ENCODE measurements around the gene PRKAG1.

The PRKAG1 gene

GRCh38 chr12:49017891-49018260 lies 700 bp downstream of the PRKAG1 start:
- Histone ChIP-seq H3K4me1 (ENCODE audit: insufficient read depth, low read length) (peaks cover 30% of the 10 kb centered on the region), H3K27ac (ENCODE audit: low read length) (peak overlapping the region; percentile 82), H3K4me2 (ENCODE audit: insufficient read depth, low read length) (peak overlapping the region; percentile 91), H3K4me3 (ENCODE audit: low read depth in 1 of 2, low read length in 2 of 2) (peak overlapping the region; percentile 36 to 66), H2AFZ (ENCODE audit: low read depth, low read length) (peak overlapping the region; percentile 85), H3K9me3 (ENCODE audit: insufficient read depth, low read length, severe bottlenecking) (no peaks in the 10 kb centered on the region), H3K79me2 (ENCODE audit: insufficient read depth, low read length) (peaks cover 38% of the 10 kb centered on the region), H4K20me1 (ENCODE audit: insufficient read depth, low read length) (no peaks in the 10 kb centered on the region), H3K36me3 (ENCODE audit: insufficient read depth, low read length) (peaks cover 30% of the 10 kb centered on the region), H3K9ac (ENCODE audit: low read depth, low read length) (peak overlapping the region; percentile 70), H3K27me3 (ENCODE audit: insufficient read depth, low read length, poor library complexity) (no peaks in the 10 kb centered on the region)
- TF ChIP-seq EZH2 (IDR thresholded peaks at IDR 0.05; ENCODE audit: borderline replicate concordance, low read depth, low read length, severe bottlenecking) (no peak), CTCF (IDR thresholded peaks at IDR 0.05; ENCODE audit: borderline replicate concordance, extremely low read depth, low read length, poor library complexity, severe bottlenecking) (no peak)
- ATAC-seq (ENCODE audit: insufficient read depth, low read depth) = peak; percentile 9; the same call in 2 of the 3 replicates
- peak; percentile 47 for DNase-seq

GRCh38 chr12:49015196-49015595 lies 3.4 kb downstream of the PRKAG1 start:
- Histone ChIP-seq H2AFZ (ENCODE audit: low read depth, low read length) (no peak overlapping the region), H3K4me3 (ENCODE audit: low read depth in 1 of 2, low read length in 2 of 2) (no peak overlapping the region), H3K9me3 (ENCODE audit: insufficient read depth, low read length, severe bottlenecking) (no peaks in the 10 kb centered on the region), H3K79me2 (ENCODE audit: insufficient read depth, low read length) (peaks cover 38% of the 10 kb centered on the region), H3K27me3 (ENCODE audit: insufficient read depth, low read length, poor library complexity) (no peaks in the 10 kb centered on the region), H4K20me1 (ENCODE audit: insufficient read depth, low read length) (no peaks in the 10 kb centered on the region), H3K36me3 (ENCODE audit: insufficient read depth, low read length) (peaks cover 24% of the 10 kb centered on the region), H3K4me1 (ENCODE audit: insufficient read depth, low read length) (peaks cover 27% of the 10 kb centered on the region), H3K27ac (ENCODE audit: low read length) (no peak overlapping the region), H3K4me2 (ENCODE audit: insufficient read depth, low read length) (no peak overlapping the region), H3K9ac (ENCODE audit: low read depth, low read length) (no peak overlapping the region)
- no peak for TF ChIP-seq CTCF (IDR thresholded peaks at IDR 0.05; ENCODE audit: borderline replicate concordance, extremely low read depth, low read length, poor library complexity, severe bottlenecking)
- TF ChIP-seq EZH2 (IDR thresholded peaks at IDR 0.05; ENCODE audit: borderline replicate concordance, low read depth, low read length, severe bottlenecking) = no peak
- DNase-seq (no peak), ATAC-seq (ENCODE audit: insufficient read depth, low read depth) (no peak)

- Histone ChIP-seq H3K4me2 (ENCODE audit: insufficient read depth, low read length) (no peak overlapping the region), H3K27me3 (ENCODE audit: insufficient read depth, low read length, poor library complexity) (no peaks in the 10 kb centered on the region), H3K4me3 (ENCODE audit: low read depth in 1 of 2, low read length in 2 of 2) (no peak overlapping the region), H3K9me3 (ENCODE audit: insufficient read depth, low read length, severe bottlenecking) (no peaks in the 10 kb centered on the region), H3K36me3 (ENCODE audit: insufficient read depth, low read length) (peaks cover 25% of the 10 kb centered on the region), H3K9ac (ENCODE audit: low read depth, low read length) (no peak overlapping the region), H2AFZ (ENCODE audit: low read depth, low read length) (no peak overlapping the region), H3K27ac (ENCODE audit: low read length) (no peak overlapping the region), H4K20me1 (ENCODE audit: insufficient read depth, low read length) (no peaks in the 10 kb centered on the region), H3K79me2 (ENCODE audit: insufficient read depth, low read length) (peaks cover 38% of the 10 kb centered on the region), H3K4me1 (ENCODE audit: insufficient read depth, low read length) (peaks cover 22% of the 10 kb centered on the region)
- ATAC-seq (ENCODE audit: insufficient read depth, low read depth) = no peak
- TF ChIP-seq EZH2 (IDR thresholded peaks at IDR 0.05; ENCODE audit: borderline replicate concordance, low read depth, low read length, severe bottlenecking) (no peak), CTCF (IDR thresholded peaks at IDR 0.05; ENCODE audit: borderline replicate concordance, extremely low read depth, low read length, poor library complexity, severe bottlenecking) (peak; percentile 30)
- DNase-seq = no peak
Observed at GRCh38 chr12:49014547-49014946, 4.0 kb downstream of the PRKAG1 start.

GRCh38 chr12:49013428-49013827 lies 5.1 kb downstream of the PRKAG1 start:
- Histone ChIP-seq H3K9ac (ENCODE audit: low read depth, low read length) (no peak overlapping the region), H3K36me3 (ENCODE audit: insufficient read depth, low read length) (peaks cover 29% of the 10 kb centered on the region), H4K20me1 (ENCODE audit: insufficient read depth, low read length) (no peaks in the 10 kb centered on the region), H3K4me3 (ENCODE audit: low read depth in 1 of 2, low read length in 2 of 2) (no peak overlapping the region), H3K9me3 (ENCODE audit: insufficient read depth, low read length, severe bottlenecking) (no peaks in the 10 kb centered on the region), H3K27me3 (ENCODE audit: insufficient read depth, low read length, poor library complexity) (no peaks in the 10 kb centered on the region), H3K4me2 (ENCODE audit: insufficient read depth, low read length) (no peak overlapping the region), H3K79me2 (ENCODE audit: insufficient read depth, low read length) (peaks cover 38% of the 10 kb centered on the region), H3K27ac (ENCODE audit: low read length) (no peak overlapping the region), H2AFZ (ENCODE audit: low read depth, low read length) (no peak overlapping the region), H3K4me1 (ENCODE audit: insufficient read depth, low read length) (peaks cover 19% of the 10 kb centered on the region)
- DNase-seq (no peak), ATAC-seq (ENCODE audit: insufficient read depth, low read depth) (no peak)
- no peak for TF ChIP-seq CTCF (IDR thresholded peaks at IDR 0.05; ENCODE audit: borderline replicate concordance, extremely low read depth, low read length, poor library complexity, severe bottlenecking)
- TF ChIP-seq EZH2 (IDR thresholded peaks at IDR 0.05; ENCODE audit: borderline replicate concordance, low read depth, low read length, severe bottlenecking) = no peak

Data from DND-41 (cell line).